ENCODE results near the gene PLEKHG4. TPM values are rescaled to one million over a fixed set of nuclear protein-coding genes. Genes with fewer than 3 reads are reported as not detected.

The PLEKHG4 gene, protein sequence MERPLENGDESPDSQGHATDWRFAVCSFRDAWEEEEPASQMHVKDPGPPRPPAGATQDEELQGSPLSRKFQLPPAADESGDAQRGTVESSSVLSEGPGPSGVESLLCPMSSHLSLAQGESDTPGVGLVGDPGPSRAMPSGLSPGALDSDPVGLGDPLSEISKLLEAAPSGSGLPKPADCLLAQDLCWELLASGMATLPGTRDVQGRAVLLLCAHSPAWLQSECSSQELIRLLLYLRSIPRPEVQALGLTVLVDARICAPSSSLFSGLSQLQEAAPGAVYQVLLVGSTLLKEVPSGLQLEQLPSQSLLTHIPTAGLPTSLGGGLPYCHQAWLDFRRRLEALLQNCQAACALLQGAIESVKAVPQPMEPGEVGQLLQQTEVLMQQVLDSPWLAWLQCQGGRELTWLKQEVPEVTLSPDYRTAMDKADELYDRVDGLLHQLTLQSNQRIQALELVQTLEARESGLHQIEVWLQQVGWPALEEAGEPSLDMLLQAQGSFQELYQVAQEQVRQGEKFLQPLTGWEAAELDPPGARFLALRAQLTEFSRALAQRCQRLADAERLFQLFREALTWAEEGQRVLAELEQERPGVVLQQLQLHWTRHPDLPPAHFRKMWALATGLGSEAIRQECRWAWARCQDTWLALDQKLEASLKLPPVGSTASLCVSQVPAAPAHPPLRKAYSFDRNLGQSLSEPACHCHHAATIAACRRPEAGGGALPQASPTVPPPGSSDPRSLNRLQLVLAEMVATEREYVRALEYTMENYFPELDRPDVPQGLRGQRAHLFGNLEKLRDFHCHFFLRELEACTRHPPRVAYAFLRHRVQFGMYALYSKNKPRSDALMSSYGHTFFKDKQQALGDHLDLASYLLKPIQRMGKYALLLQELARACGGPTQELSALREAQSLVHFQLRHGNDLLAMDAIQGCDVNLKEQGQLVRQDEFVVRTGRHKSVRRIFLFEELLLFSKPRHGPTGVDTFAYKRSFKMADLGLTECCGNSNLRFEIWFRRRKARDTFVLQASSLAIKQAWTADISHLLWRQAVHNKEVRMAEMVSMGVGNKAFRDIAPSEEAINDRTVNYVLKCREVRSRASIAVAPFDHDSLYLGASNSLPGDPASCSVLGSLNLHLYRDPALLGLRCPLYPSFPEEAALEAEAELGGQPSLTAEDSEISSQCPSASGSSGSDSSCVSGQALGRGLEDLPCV
- 5.6 and 10.2 TPM in 2 replicates for total RNA-seq

GRCh38 chr16:67279296-67280089 lies at the start of gene PLEKHG4:
PLEKHG4 (plus strand) TSS chr16:67279532; CDS start chr16:67280045, 513 bp downstream.

GRCh38 chr16:67247192-67248072 lies 31.9 kb upstream of the PLEKHG4 start, which contains the start of gene FHOD1:
FHOD1 (minus strand) TSS chr16:67247481; CDS start chr16:67247410, 71 bp downstream.

DNA sequence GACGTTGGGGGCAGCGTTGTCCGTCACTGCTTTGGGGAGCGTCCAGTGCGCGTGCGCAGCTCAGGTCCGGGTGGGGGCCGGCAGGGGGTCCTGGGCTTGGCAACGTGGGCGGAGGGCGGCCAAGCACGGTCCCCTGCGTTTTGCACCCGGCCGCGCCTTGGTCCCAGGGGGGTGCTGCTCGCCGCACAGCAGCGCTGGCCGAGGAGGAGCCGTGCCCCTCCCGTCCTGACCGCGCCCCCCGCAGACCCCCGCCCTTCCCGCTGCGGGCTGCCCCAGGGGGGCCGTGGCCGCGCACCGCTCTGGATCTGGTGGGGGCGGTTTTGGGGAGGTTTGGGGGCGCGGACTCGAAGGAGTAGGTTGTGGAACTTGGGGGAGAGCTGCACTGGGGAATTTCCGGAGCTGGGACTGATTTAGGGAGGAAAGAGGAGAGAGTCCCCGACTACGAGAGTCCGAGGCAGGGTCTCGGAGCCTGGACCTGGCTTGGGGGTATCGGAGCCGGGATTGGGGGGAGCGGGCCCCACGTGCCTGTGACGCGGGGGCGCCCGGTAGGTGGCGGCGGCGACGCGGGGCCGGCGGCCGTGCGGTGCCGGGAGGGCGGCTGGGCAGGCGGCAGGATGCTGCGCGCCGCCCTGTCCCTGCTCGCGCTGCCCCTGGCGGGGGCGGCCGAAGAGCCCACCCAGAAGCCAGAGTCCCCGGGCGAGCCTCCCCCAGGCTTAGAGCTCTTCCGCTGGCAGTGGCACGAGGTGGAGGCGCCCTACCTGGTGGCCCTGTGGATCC lies 30.7 kb upstream of the PLEKHG4 start, which contains the start of gene SLC9A5:
Gene SLC9A5, plus strand, starts transcription at position 579 of the 777 bp plus-strand sequence. Its CDS starts 36 bp downstream, at position 615.

GRCh38 chr16:67326472-67327309 lies 47.4 kb downstream of the PLEKHG4 start, which contains the start of the genes KCTD19 and LRRC36:
KCTD19 (minus strand) TSS chr16:67326741; CDS start chr16:67326707, 34 bp downstream.
LRRC36 (plus strand) TSS chr16:67326815; CDS start chr16:67326863, 48 bp downstream.

Other genes with a start within 250 kb of the PLEKHG4 start
- 8.2 and 11.1 TPM in 2 replicates for gene PHAF1, start 169.6 kb upstream of the PLEKHG4 start, total RNA-seq
- gene B3GNT9, start 128.5 kb upstream of the PLEKHG4 start, total RNA-seq = 27.4 and 42.3 TPM in 2 replicates
- gene TRADD, start 119.6 kb upstream of the PLEKHG4 start, total RNA-seq = 15.7 and 22.8 TPM in 2 replicates
- 5.9 and 12.4 TPM in 2 replicates for gene FBXL8, start 119.6 kb upstream of the PLEKHG4 start, total RNA-seq
- 0.58 and 12.1 TPM in 2 replicates for gene HSF4, start 114.8 kb upstream of the PLEKHG4 start, total RNA-seq
- gene NOL3, start 109.0 kb upstream of the PLEKHG4 start, total RNA-seq = 11.1 and 20.6 TPM in 2 replicates
- gene MATCAP1, start 95.6 kb upstream of the PLEKHG4 start, total RNA-seq = 10.7 and 17.3 TPM in 2 replicates
- gene EXOC3L1, start 89.4 kb upstream of the PLEKHG4 start, total RNA-seq = under 0.01 and 0.56 TPM in 2 replicates
- gene E2F4, start 87.4 kb upstream of the PLEKHG4 start, total RNA-seq = 37.8 and 66.9 TPM in 2 replicates
- 0.28 and 0.38 TPM in 2 replicates for gene ELMO3, start 80.4 kb upstream of the PLEKHG4 start, total RNA-seq
- 40.6 and 70.5 TPM in 2 replicates for gene TMEM208, start 52.4 kb upstream of the PLEKHG4 start, total RNA-seq
- 11.8 and 26.1 TPM in 2 replicates for gene FHOD1, start 32.1 kb upstream of the PLEKHG4 start, total RNA-seq
- gene SLC9A5, start 30.6 kb upstream of the PLEKHG4 start, total RNA-seq = 1.2 and 2.3 TPM in 2 replicates
- gene KCTD19, start 47.2 kb downstream of the PLEKHG4 start, total RNA-seq = under 0.01 TPM in 1 of 2 replicates, not detected in the other
- 0.28 TPM in 1 of 2 replicates, not detected in the other for gene LRRC36, start 47.3 kb downstream of the PLEKHG4 start, total RNA-seq
- gene TPPP3, start 114.0 kb downstream of the PLEKHG4 start, total RNA-seq = 0.28 and 0.77 TPM in 2 replicates
- gene ZDHHC1, start 136.9 kb downstream of the PLEKHG4 start, total RNA-seq = 1.7 and 5.4 TPM in 2 replicates
- gene HSD11B2, start 151.6 kb downstream of the PLEKHG4 start, total RNA-seq = not detected in 2 replicates
- 115 and 124 TPM in 2 replicates for gene ATP6V0D1, start 201.6 kb downstream of the PLEKHG4 start, total RNA-seq
- not detected in 2 replicates for gene AGRP, start 204.0 kb downstream of the PLEKHG4 start, total RNA-seq
- 21.5 and 28.8 TPM in 2 replicates for gene RIPOR1, start 249.3 kb downstream of the PLEKHG4 start, total RNA-seq

Measured in regular cardiac myocyte (primary cell).